Stimulated activated CD8-positive, alpha-beta memory T cell treated with anti-CD3 and anti-CD28 coated beads, Interleukin-4, amount 100 ng/mL, for 24 hours (primary cell): ENCODE data around the gene ESPL1.
"Not testable (repeated sequence)": the region's sequence is repeated elsewhere in the genome, so short reads cannot be mapped to it uniquely, and the experiment has no call there.

Experiments used
- DNase-seq: peaks from one replicate; pipeline ENCODE4 v3.0.0-alpha.2; 2020; ENCODE audit warnings: low read depth

Gene ESPL1

DNA sequence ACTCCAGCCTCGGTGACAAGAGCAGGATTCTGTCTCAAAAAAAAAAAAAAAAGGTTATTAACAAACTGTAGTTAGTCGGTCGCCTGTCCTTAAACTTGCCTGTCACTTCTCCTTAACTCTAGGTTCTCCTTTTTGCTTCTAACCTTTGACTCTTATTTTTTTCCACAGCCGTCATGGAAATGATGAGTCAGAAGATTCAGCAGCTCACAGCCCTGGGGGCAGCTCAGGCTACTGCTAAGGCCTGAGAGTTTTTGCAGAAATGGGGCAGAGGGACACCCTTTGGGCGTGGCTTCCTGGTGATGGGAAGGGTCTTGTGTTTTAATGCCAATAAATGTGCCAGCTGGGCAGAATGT lies 31.0 kb downstream of the ESPL1 start:
- peak; percentile 9 for DNase-seq

DNA sequence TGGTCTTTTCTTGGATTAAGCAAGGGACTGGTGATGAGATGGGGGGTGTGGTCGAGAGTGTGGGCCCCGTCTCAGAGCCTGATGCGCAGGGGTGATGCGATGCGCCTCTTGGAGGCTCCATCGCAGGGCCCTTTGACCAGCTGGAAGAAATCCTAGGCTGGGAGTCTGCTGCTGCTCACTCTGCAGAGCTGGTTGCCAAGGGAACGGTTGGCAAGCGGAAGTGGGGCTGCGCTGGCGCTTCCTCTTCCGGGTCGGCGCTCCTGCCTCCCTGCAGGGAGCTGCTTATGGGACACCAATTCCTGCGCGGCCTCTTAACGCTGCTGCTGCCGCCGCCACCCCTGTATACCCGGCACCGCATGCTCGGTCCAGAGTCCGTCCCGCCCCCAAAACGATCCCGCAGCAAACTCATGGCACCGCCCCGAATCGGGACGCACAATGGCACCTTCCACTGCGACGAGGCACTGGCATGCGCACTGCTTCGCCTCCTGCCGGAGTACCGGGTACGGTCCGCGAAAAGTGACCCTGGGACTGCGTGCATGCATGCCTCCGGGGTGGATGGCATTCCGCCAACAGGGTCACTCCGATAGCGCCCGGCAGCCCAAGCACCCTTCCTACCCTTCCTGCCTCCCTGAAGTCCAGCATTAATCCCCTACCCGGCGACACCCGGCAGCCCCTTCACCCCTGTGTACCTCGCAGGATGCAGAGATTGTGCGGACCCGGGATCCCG lies 31.5 kb downstream of the ESPL1 start, which contains the start of gene MYG1:
TSS of gene MYG1 (plus strand) at position 242 of the 727 bp plus-strand sequence. CDS start at position 285, 43 bp downstream.
- peak; percentile 71 for DNase-seq

DNA sequence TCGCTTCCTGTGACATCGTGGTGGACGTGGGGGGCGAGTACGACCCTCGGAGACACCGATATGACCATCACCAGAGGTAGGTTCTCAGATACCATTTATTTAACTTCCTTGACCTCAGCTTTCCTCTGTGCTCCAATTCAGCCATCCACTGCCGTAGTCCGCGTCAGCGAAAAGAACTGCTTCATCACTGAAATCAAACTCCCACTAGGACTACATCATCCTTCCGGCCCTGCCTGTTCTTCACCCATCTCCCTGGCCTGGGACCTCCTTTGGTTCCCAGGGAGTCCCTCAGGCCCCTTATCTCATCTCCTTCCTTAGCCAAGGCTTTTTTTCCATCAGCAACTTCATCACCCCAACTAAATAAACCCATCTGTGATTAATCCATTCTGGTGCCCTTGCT lies 32.1 kb downstream of the ESPL1 start:
- no peak for DNase-seq

DNA sequence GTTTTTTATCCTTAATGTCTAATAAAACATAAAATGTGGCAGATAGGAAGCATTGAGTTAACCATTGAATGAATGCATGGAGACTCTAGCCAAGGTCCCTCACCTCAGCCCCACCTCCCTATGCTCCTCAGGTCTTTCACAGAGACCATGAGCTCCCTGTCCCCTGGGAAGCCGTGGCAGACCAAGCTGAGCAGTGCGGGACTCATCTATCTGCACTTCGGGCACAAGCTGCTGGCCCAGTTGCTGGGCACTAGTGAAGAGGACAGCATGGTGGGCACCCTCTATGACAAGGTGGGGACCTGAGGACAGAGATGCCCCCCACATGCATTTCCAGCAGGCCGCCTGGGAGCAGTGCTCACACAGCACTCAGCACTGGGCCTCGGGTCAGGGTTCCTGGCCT lies 34.8 kb downstream of the ESPL1 start:
- DNase-seq = no peak

DNA sequence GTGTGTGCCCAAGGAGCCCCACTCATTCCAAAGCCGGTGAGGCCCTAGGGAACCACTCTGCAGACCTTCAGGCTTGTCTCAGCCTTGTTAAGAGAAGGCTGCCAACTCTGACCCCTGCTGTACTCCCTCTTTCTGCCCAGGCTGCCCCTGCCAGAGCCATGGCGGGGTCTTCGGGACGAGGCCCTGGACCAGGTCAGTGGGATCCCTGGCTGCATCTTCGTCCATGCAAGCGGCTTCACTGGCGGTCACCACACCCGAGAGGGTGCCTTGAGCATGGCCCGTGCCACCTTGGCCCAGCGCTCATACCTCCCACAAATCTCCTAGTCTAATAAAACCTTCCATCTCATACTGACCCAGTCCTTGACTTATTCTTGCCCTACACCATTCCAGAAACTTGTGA lies 38.7 kb downstream of the ESPL1 start:
- no peak for DNase-seq

DNA sequence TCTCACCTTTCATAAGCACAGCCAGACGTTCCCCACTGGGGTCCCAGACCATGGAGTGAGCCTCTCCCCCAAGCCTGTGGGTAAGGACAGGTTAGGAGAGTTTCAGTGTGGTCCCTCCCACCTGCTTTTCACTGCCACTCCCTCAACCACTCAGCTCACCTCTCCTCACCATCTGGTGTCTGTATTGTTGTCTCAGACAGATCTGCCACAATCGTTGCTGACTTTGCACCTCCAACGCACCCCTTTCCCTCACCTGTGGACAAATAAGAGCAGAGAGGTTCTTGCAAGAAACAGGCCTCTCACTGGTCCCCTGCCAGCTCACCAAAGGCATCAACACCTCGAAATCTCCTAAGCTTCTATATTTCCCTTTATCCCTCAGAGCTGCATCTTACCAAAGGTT lies 40.2 kb downstream of the ESPL1 start:
- no peak for DNase-seq

DNA sequence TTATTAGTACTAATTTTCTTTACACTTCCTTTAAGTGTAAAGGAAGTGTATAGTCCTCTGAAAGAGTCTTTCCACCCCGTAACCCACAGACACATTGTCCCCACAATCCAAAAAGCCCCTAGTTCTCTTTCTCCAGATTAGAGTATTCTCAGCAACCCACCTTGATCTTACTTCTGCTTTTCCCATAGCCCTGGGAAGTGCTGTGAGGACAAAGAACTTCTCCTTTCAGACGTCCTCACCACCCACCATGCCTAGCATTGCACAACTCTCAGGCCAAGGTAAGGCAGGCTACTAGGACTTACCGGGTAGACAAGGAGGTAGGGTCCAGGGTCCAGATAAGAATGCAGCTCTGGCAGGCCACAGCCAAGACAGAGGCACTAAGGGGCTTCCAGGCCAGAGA lies 45.9 kb downstream of the ESPL1 start:
- DNase-seq = no peak

DNA sequence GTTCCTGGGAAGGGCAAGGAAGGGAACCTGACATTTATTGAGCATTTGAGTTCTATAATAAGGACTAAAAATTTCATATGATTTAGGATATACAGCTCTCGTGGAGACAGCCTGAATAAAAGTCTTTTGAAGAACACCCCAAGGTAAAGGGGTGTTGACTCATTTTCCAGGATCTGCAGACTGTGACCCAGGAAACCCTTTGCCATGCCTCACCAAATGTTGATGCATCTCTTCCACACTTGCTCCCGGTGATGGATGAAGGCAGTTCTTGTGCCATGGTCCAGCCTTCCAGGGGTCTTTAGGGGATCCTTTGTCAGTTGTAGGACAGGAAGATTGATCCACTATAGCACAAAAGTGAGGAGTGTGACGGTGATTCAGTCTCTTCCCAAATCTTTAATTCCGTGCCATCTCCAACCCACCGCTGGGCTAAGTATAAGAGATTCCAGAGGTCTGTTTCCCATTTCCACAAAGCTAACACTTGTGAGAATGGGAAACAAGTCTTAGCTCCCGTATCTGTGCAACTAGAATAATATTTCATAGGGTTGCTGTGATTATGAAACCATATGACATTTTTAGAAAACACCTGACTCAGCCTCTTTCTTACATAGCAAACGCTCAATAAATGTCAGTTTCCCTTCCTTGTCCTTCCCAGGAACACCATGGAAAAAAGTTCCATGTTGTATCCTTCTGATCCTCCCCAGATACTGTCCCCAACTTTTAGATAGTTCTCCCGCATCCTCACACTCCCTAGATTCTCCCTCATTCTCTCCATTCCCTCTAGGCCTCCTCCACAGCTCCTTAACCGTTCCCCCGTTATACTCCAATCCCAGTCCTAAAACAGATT lies 52.5 kb downstream of the ESPL1 start:
- no peak for DNase-seq

DNA sequence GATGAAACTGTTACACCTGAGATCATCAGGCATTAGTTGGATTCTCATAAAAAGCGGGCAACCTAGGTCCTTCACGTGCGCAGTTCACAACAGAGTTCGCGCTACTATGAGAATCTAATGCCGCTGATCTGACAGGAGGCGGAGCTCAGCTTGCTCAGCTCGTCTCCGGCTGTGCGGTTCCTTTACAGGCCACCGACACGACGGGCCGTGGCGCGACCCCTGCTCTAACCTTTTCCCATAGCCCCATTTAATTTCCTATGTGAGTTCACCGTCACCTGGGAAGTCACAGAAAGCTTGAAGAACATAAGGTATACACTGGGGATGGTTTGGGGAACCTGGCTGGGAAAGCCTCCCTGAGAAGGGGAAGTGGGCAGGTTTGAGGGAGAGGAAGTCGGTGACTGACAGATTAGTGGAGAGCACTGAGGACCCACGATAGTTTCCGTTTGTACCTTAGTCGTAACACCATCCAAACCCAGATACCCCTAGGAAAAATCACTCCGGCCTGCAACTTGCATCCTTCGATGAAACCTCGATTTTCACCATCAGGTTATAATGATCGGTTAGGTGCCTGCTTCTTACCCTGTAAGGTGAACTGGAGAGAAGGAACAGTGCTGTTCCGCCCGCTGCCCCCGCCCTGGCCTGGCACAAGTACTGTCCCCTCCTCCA lies 56.1 kb downstream of the ESPL1 start:
- peak; percentile 29 for DNase-seq

DNA sequence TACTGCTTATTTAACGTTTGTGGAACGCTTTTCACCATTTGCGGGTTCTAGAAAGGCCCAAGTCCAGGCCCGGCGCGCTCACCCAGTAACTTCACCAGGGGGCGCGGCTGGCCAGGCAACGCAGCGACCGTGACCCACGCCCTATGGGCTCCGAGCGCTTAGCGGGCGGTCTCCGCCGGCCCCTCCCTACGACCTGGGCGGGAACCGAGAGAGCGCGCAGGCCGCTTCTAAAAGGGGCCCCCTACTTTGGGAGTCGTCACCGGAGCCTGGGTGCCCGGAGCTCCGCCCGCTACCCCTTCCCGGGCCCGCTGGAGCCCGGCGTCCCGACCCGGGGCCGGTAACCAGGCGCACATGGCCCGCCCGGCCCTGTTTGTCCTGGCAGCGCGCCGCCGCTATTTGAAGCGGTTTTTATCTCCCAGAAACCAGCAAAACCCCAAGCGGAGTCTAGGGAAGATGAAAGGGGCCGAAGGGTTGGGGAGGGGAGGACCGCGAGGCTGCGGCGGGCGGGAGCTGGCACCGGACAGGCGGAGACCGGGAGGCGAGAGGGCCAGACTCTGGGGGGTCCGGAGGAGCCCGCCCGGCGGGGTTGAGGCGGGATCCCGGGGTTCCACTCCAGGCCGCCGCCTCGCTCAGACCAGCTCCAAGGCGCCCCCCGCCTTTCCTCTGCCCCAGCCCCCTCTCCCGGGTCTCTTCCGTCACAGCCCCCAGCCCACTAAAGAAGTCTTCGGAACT lies 56.8 kb downstream of the ESPL1 start:
- peak; percentile 85 for DNase-seq

DNA sequence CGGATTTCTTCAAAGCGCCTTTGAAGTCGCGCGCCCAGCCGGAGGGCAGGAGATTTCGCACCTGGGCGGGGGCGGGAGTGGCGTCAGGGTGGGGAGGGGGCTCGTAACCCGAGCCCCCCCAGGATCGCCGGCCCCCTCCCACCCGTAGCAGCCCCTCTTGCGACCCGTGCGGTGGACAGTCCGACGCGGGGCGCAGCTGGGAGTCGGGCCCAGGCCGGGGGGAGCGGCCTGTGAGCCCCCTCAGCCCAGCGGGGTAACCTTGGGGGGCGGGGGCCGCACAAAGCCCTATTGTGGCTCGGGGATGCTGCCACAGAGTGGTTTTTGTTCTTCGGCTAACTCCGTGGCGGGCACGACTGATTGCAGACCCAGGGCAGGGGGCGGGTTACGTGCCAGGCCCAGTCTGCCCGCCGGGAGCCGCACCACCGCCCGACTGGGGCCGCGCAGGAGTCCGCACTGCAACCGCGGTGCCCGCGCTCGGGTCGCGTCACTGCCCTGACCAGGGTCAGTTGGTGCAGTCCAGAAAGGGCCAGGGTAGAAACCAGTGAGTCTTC lies 57.5 kb downstream of the ESPL1 start:
- DNase-seq = peak; percentile 5

DNA sequence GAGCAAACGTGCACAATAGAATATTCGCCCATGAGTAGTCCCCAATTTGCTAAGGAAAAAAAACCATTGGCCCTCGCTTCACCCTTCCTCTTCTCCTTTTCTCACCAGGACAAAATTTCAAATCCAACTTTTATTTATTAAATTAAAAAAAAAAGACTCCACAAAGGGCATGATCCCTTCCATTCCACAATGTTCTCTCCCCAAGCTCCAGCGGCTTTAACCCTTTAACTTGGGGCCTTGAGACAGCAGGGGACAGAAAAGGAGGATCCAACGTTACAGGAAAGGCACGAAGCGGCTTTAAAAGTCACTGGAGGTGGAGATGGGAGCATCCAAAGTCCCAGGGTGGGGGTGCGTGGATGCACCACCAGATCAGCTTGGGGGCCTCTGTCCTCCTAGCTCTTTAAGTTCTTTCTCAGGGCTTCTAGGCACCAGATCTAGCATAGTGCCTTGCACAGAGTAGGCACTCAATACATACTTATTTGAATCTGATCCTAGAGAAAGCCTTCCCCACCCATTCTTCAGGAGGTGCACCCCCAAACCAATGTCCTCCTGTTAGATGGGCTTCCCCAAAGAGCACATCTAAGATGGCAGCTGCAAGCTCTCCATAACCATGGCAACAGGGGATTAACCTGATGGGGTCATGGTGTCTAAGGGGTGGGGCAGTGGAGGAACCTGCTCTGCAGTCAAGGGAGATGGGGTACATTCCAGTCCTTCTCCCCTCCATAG lies 58.5 kb downstream of the ESPL1 start:
- no peak for DNase-seq

DNA sequence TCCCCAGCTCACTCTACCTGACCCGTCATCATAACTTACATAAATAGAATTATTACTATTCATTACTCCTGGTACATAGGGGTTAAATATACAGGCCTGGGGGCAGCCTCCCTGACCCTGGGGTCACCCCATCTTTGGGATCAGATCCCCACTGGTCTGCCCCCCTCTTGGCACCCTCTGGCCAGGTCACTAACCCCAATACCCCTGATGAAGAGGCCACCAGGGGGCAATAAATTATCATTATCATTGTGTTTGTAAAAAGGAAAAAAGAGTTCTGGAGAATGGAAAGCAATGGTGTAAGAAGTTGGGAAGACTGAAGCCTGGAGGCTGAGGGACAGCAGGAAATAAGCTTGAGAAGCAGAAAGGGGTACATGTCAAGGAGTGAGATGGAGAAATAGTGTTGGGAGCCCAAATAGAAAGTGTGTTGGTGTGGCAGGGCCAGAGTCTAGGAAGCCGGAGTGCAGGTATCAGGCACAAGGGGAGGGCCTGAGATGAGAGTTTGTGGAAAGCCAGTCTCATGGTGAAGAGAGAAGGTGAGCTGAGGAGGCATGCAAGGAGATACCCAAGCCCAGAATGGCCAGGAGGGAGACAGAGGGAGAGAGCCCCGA lies 59.4 kb downstream of the ESPL1 start:
- DNase-seq = no peak

DNA sequence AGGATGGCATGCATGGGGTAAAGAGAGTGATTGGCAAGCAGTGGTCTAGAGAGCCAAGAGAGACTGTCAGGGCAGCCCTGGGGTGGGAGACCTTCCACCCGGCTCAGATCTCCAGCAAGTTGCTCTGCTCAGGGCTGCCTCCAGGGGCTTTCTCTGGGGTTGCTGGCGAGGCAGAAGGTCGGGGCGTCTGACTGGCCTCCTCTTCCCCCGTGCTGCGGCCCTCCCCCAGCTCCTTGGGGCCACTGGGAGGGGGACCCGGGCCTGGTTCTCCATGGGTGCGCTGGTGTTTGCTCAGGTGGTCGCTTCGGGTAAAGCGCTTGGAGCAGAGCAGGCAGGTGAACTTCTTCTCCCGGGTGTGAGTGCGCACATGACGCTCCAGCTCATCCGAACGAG lies 59.9 kb downstream of the ESPL1 start:
- no peak for DNase-seq

DNA sequence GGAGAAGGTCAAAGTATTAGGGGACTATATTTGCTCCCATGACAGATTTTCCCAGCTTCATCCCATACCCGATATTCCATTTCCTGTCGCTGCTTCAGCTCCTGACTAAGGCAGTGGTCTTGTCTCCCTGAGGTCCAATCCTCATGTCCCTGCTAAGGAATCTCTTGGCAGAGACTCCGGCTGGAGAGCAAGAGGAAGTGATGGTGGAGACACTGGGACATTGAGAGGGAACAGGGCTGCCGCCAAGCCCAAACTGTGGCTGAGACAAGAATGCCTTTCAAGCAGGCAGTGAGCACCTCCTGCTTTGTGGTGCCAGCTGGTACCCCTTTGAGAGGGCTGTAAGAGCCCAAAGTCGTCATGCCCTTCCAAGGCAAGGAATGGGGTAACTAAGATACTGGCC lies 62.6 kb downstream of the ESPL1 start:
- no peak for DNase-seq

DNA sequence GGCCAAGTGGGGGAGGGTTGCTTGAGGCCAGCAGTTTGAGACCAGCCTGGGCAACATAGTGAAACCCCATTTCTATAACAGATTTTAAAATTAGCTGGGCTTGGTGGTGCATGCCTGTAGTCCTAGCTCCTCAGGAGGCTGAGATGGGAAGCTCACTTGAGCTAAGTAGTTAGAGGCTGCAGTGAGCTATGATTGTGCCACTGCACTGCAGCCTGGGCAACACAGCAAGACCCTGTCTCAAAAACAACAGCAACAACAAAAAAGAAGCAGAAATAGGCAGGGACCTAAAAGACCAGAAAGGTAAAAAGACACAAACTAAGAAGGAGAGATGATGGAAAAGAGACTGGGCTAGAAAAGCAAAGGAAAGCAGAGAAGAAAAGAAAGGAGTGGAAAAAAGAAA lies 64.2 kb downstream of the ESPL1 start:
- not testable (repeated sequence) for DNase-seq

DNA sequence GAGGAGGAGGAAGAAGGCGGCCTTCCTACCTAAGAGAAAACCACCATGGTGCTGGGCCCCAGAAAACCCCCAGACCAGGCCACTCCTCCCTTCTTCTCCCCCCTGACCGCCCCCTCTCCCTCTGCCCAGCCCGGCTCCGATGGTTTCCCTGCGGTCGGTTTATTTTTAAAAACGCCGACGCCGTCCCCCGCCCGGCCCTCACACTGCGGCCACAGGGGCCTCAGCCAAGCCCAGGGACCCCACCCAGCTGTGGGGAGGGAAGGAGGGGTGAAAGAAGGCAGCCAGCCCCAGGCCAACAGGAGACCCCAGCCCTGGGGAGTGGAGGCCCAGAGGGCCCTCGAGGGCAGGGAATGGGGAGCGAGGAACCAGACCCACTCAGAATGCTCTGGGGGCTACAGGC lies 64.6 kb downstream of the ESPL1 start:
- no peak for DNase-seq

DNA sequence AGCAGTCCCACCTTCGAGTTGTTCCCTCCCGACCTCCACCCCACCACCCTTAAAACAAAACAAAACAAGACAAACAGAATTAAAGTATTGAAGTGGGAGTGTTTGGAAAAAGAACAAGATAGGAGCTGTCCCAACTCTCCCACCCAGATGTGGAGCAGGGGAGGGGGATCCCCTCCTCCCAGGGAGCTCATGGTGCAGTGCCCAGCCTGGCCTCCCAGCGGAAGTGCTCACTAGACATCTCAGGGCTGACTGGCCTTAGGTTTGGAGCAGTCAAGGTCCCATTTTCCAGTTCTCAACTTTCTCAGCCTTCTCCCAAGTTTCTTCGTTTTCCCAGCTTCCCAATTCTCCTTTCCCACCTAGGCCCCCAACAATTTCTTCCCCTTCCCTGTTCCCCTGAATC lies 65.2 kb downstream of the ESPL1 start:
- no peak for DNase-seq

DNA sequence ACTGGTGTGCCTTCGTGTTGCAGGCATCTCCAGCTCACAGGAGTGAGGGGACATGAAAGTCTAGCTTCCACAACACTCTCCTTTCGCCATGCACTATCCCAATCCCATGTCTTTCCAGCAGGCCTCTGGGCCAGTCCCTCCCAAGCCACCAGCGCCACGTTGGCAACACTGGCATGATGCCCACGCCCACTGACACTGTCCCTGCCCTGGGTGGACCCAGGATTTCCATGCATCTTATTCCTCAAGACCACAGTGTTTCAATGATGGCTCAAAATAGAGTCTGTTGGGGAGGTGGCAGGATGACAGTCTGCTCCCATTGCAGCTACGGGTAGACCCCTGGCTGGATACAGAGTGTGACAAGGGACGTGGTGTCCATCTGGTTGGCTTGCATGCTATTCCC lies 65.7 kb downstream of the ESPL1 start:
- no peak for DNase-seq

DNA sequence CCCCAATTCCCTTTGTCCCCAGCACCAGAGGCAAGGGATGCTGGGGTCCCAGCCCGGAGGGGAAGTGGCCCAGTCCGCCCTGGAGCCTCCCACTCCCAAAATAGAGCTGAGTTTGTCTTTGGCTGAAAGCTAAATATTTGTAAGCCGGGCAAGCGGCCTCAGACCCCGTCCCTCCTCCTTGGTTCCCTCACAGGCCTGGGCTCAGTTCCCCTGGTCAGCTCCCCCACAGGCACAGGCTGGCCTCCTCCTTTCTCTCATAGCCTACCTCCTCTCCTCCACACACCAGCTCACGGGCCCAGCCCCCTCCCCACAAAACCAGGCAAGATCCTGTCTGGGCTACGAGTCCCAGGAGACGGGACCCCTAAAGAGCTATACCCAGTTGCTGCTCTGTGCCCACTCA lies 66.7 kb downstream of the ESPL1 start:
- no peak for DNase-seq

DNA sequence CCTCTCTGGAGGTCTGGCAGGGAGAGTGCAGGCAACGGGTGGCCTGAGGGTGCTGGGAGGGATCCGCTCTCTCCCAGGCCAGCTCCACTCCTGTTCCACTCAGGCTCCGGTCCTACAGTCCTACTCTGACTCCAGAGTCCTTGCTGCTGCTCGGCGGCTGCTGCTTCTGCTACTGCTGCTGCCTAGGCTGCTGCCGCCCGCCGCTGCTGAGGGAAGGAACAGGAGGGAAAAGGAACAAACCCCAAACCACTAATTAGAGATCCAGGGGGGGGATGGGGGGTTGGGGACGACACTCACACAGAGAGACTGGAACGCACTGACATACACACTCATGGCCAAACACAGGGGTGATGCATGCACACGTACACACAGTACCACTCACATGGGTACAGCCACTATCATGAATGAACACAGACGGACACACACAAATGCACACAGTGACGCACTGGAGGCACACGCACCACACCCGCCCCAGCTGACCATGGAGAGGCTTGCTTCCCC lies 68.1 kb downstream of the ESPL1 start, which contains the start of gene SP7:
TSS of gene SP7 (minus strand) at position 174 of the 501 bp plus-strand sequence. CDS start 708 bp downstream, outside the sequence.
- DNase-seq = no peak
